ENCODE results near the gene NUAK1.

Gene NUAK1

GRCh38 chr12:106131676-106132075 lies 7.1 kb downstream of the NUAK1 start:
- DNase-seq (ENCODE audit: low read depth in 2 of 2) = peak; percentile 66 to 71

GRCh38 chr12:106130474-106131113 lies 8.2 kb downstream of the NUAK1 start:
- no peak for DNase-seq (ENCODE audit: low read depth in 2 of 2)

GRCh38 chr12:106128585-106129328 lies 10.0 kb downstream of the NUAK1 start:
- no peak for DNase-seq (ENCODE audit: low read depth in 2 of 2)

- DNase-seq (ENCODE audit: low read depth in 2 of 2) = no peak
These were observed 11.2 kb downstream of the NUAK1 start for GRCh38 chr12:106127338-106128126.

- DNase-seq (ENCODE audit: low read depth in 2 of 2) = no peak
These were observed 12.1 kb downstream of the NUAK1 start for GRCh38 chr12:106126441-106127337.

GRCh38 chr12:106125351-106126095 lies 13.2 kb downstream of the NUAK1 start:
- no peak for DNase-seq (ENCODE audit: low read depth in 2 of 2)

GRCh38 chr12:106123551-106124081 lies 15.1 kb downstream of the NUAK1 start:
- no peak for DNase-seq (ENCODE audit: low read depth in 2 of 2)

GRCh38 chr12:106123110-106123509 lies 15.6 kb downstream of the NUAK1 start:
- DNase-seq (ENCODE audit: low read depth in 2 of 2) = no peak

GRCh38 chr12:106122004-106122403 lies 16.8 kb downstream of the NUAK1 start:
- no peak for DNase-seq (ENCODE audit: low read depth in 2 of 2)

- no peak for DNase-seq (ENCODE audit: low read depth in 2 of 2)
These were observed 18.1 kb downstream of the NUAK1 start for GRCh38 chr12:106120519-106121105.

GRCh38 chr12:106119301-106119700 lies 19.5 kb downstream of the NUAK1 start:
- DNase-seq (ENCODE audit: low read depth in 2 of 2) = no peak

- DNase-seq (ENCODE audit: low read depth in 2 of 2) = peak; percentile 78 to 80
These were observed 20.2 kb downstream of the NUAK1 start for GRCh38 chr12:106118381-106119130.

- DNase-seq (ENCODE audit: low read depth in 2 of 2) = no peak
These were observed 23.3 kb downstream of the NUAK1 start for GRCh38 chr12:106115440-106115839.

- DNase-seq (ENCODE audit: low read depth in 2 of 2) = no peak
These were observed 24.2 kb downstream of the NUAK1 start for GRCh38 chr12:106114447-106115068.

GRCh38 chr12:106113824-106114446 lies 24.8 kb downstream of the NUAK1 start:
- DNase-seq (ENCODE audit: low read depth in 2 of 2) = no peak

- no peak for DNase-seq (ENCODE audit: low read depth in 2 of 2)
These were observed 25.3 kb downstream of the NUAK1 start for GRCh38 chr12:106113446-106113823.

GRCh38 chr12:106113042-106113441 lies 25.7 kb downstream of the NUAK1 start:
- DNase-seq (ENCODE audit: low read depth in 2 of 2) = no peak

- DNase-seq (ENCODE audit: low read depth in 2 of 2) = no peak
These were observed 26.5 kb downstream of the NUAK1 start for GRCh38 chr12:106112145-106112821.

Data from fibroblast of skin of left biceps (primary cell).